ENCODE data around the gene GYPC.

- no peak for TF ChIP-seq CTCF (optimal IDR thresholded peaks at IDR 0.05 in 1 of 3, IDR thresholded peaks at IDR 0.05 in 1 of 3, conservative IDR thresholded peaks at IDR 0.05 in 1 of 3; ENCODE audit: extremely low read depth in 1 of 3, insufficient read depth in 2 of 3, low read length in 3 of 3)
- no peak for TF ChIP-seq EZH2 (IDR thresholded peaks at IDR 0.05; ENCODE audit: low read length)
Observed at GRCh38 chr2:126671488-126671887, 15.5 kb downstream of the GYPC start.

Measured in keratinocyte (primary cell).